HCT116 (cell line): ENCODE results near the gene FLNB. TPM values are rescaled to one million over a fixed set of nuclear protein-coding genes. Genes with fewer than 3 reads are reported as not detected.

Experiments
- ATAC-seq: fragments of 200-7000 bp; cut with Tn5 transposase; 2 replicates; pipeline ENCODE4 v1.9.1; 2020; ENCODE audit warnings: mild to moderate bottlenecking, moderate library complexity
- BruUV-seq: library from RNA; stranded (reverse); fragments of 400-500 nt; replicated peaks from 2 replicates; lab custom pipeline; 2021; lab: Mats Ljungman, UMichigan
- CTCF ChIA-PET: fragments of 300-600 bp; sonication (Branson Sonifier 250); formaldehyde crosslinking; loops from one replicate; lab custom pipeline; 2021; ENCODE audit warnings: antibody characterized with exemption; lab: Charles Lee
- POLR2A ChIA-PET: fragments of 300-600, 350-600 bp; sonication (Branson Sonifier 250); formaldehyde crosslinking; loops from one replicate; lab custom pipeline; 2021; ENCODE audit warnings: antibody characterized with exemption; lab: Charles Lee
- RAD21 ChIA-PET, 2 experiments: fragments of 300-600 bp; sonication (Branson Sonifier 250); formaldehyde crosslinking; loops; one replicate each; lab custom pipeline; 2023; ENCODE audit warnings: low total read pairs in 2 of 2; ENCODE audit not compliant: uncharacterized antibody in 2 of 2, unreplicated experiment in 2 of 2, low non-redundant PET in 1 of 2; lab: Charles Lee
- DNase-seq: peaks from one replicate; pipeline ENCODE4 v3.0.0-alpha.2; 2010; ENCODE audit warnings: low read depth, low spot score
- H2AFZ ChIP-seq: fragments of 200-600 bp; shearing (Covaris generic), sonication (generic); 2 replicates; pipeline ENCODE4 v1.6.1; 2017; ENCODE audit warnings: low read depth, mixed run types, mixed read lengths, antibody characterized with exemption, low read length; ENCODE audit not compliant: poor library complexity, severe bottlenecking
- H3K27ac ChIP-seq: 2 replicates; pipeline ENCODE4 v1.5.1; 2012; ENCODE audit warnings: low read depth, low read length
- H3K27me3 ChIP-seq: fragments of 200-600 bp; sonication (generic); 2 replicates; pipeline ENCODE4 v1.6.1; 2016; ENCODE audit warnings: mixed run types, low read length, mixed read lengths; ENCODE audit not compliant: insufficient read depth
- H3K36me3 ChIP-seq, 2 experiments: fragments of 200-500 bp in 1 of 2; fragments of 200-600 bp in 1 of 2; sonication (Bioruptor generic) in 1 of 2; sonication (generic) in 1 of 2; 2 replicates each; pipeline versions ENCODE4 v1.5.1 to v1.6.1; 2014 to 2016; ENCODE audit warnings: low read length in 2 of 2, inconsistent platforms in 1 of 2, mixed read lengths in 1 of 2, mixed run types in 1 of 2; ENCODE audit not compliant: insufficient read depth in 2 of 2, control insufficient read depth in 1 of 2
- H3K4me1 ChIP-seq, 2 experiments: fragments of 200-600 bp in 1 of 2; sonication (generic) in 1 of 2; 2 replicates each; pipeline versions ENCODE4 v1.5.1 to v1.6.1; 2012 to 2017; ENCODE audit warnings: low read length in 2 of 2, inconsistent platforms in 1 of 2, mild to moderate bottlenecking in 1 of 2, mixed read lengths in 1 of 2, mixed run types in 1 of 2, moderate library complexity in 1 of 2; ENCODE audit not compliant: insufficient read depth in 2 of 2, control insufficient read depth in 1 of 2
- H3K4me2 ChIP-seq: fragments of 200-600 bp; sonication (generic); 2 replicates; pipeline ENCODE4 v1.6.1; 2017; ENCODE audit warnings: mixed run types, low read length, mixed read lengths
- H3K4me3 ChIP-seq, 2 experiments: fragments of 200-600 bp in 1 of 2; sonication (generic) in 1 of 2; replicated peaks in 1 of 2; 2 replicates each; pipeline ENCODE4 v1.5.1; 2011 to 2016; ENCODE audit warnings: low read length in 2 of 2, control low read depth in 1 of 2, low read depth in 1 of 2, mild to moderate bottlenecking in 1 of 2, mixed read lengths in 1 of 2, mixed run types in 1 of 2
- H3K79me2 ChIP-seq: fragments of 200-600 bp; sonication (generic); 2 replicates; pipeline ENCODE4 v1.6.1; 2017; ENCODE audit warnings: mild to moderate bottlenecking, mixed run types, low read length, moderate library complexity, mixed read lengths; ENCODE audit not compliant: insufficient read depth
- H3K9ac ChIP-seq: fragments of 200-600 bp; sonication (generic); 2 replicates; pipeline ENCODE4 v1.6.1; 2016; ENCODE audit warnings: low read length, mixed read lengths
- H3K9me2 ChIP-seq: fragments of 200-600 bp; sonication (generic), shearing (Covaris generic); 2 replicates; pipeline ENCODE4 v1.6.1; 2017; ENCODE audit warnings: mixed run types, mild to moderate bottlenecking, moderate library complexity; ENCODE audit not compliant: insufficient read depth
- H3K9me3 ChIP-seq, 2 experiments: fragments of 200-500 bp in 1 of 2; fragments of 200-600 bp in 1 of 2; sonication (Bioruptor generic) in 1 of 2; sonication (generic) in 1 of 2; 2 replicates each; pipeline ENCODE4 v1.6.1; 2014 to 2017; ENCODE audit warnings: low read length in 2 of 2, mixed read lengths in 2 of 2, inconsistent platforms in 1 of 2, low read depth in 1 of 2, mild to moderate bottlenecking in 1 of 2, mixed run types in 1 of 2, moderate library complexity in 1 of 2; ENCODE audit not compliant: control insufficient read depth in 1 of 2, insufficient read depth in 1 of 2
- H4K20me1 ChIP-seq: fragments of 200-600 bp; sonication (generic), shearing (Covaris generic); 2 replicates; pipeline ENCODE4 v1.6.1; 2017; ENCODE audit warnings: mixed run types, mild to moderate bottlenecking, moderate library complexity; ENCODE audit not compliant: insufficient read depth
- CBX3 ChIP-seq: IDR thresholded peaks from 2 replicates; pipeline ENCODE4 v1.6.1; 2012; ENCODE audit warnings: low read depth
- EGR1 ChIP-seq: IDR thresholded peaks from 2 replicates; pipeline ENCODE4 v1.6.1; 2012; ENCODE audit warnings: low read depth
- ELF1 ChIP-seq: IDR thresholded peaks from 2 replicates; pipeline ENCODE4 v1.6.1; 2012; ENCODE audit warnings: low read depth, borderline replicate concordance
- EZH2 ChIP-seq: fragments of 200-600 bp; sonication (generic); IDR thresholded peaks from 2 replicates; pipeline ENCODE4 v1.6.1; 2017; ENCODE audit warnings: antibody characterized with exemption, mixed run types
- EZH2phosphoT487 ChIP-seq: fragments of 200-600 bp; IDR thresholded peaks from 2 replicates; pipeline ENCODE4 v1.6.1; 2018; ENCODE audit warnings: antibody characterized with exemption, borderline replicate concordance
- FOSL1 ChIP-seq: IDR thresholded peaks from 2 replicates; pipeline ENCODE4 v1.6.1; 2012; ENCODE audit warnings: low read depth
- JUND ChIP-seq: IDR thresholded peaks from 2 replicates; pipeline ENCODE4 v1.6.1; 2012
- POLR2A ChIP-seq: IDR thresholded peaks from 2 replicates; pipeline ENCODE4 v1.7.0; 2011; ENCODE audit warnings: borderline replicate concordance; ENCODE audit not compliant: insufficient read depth, insufficient read length; ENCODE audit errors: extremely low read depth
- POLR2AphosphoS5 ChIP-seq: IDR thresholded peaks from 2 replicates; pipeline ENCODE4 v1.6.1; 2011; ENCODE audit warnings: mild to moderate bottlenecking, low read depth, low read length, moderate library complexity
- SIN3A ChIP-seq: IDR thresholded peaks from 2 replicates; pipeline ENCODE4 v1.6.1; 2012; ENCODE audit warnings: low read depth
- SRF ChIP-seq: IDR thresholded peaks from 2 replicates; pipeline ENCODE4 v1.6.1; 2012; ENCODE audit warnings: low read depth
- TCF7L2 ChIP-seq: IDR thresholded peaks from 2 replicates; pipeline ENCODE4 v1.7.0; 2011; ENCODE audit warnings: borderline replicate concordance, inconsistent platforms; ENCODE audit not compliant: insufficient read depth, insufficient read length; ENCODE audit errors: extremely low read depth
- YY1 ChIP-seq: IDR thresholded peaks from 2 replicates; pipeline ENCODE4 v1.6.1; 2011; ENCODE audit warnings: low read length, low read depth, moderate library complexity, mild to moderate bottlenecking; ENCODE audit not compliant: insufficient replicate concordance; ENCODE audit errors: extremely low read depth
- intact Hi-C: fragments of 100-400 bp; cut with micrococcal nuclease; formaldehyde crosslinking; loops from 2 replicates; pipeline ENCODE4 v1.10.0; 2022
- total RNA-seq: library from RNA; stranded (reverse); gene quantifications from one replicate; pipeline ENCODE4 v1.2.1, GENCODE V29; 2021; ENCODE audit not compliant: unreplicated experiment
- TF ChIP-seq, protein P1 (sequence below): IDR thresholded peaks from 2 replicates; pipeline ENCODE4 v1.6.1; 2012
- TF ChIP-seq, protein P2 (sequence below): IDR thresholded peaks from 2 replicates; pipeline ENCODE4 v1.6.1; 2012; ENCODE audit warnings: low read depth
- TF ChIP-seq, protein P3 (sequence below), 3 experiments: fragments of 200-600 bp in 1 of 3; sonication (generic) in 1 of 3; IDR thresholded peaks in 2 of 3; conservative IDR thresholded peaks in 1 of 3; 2 replicates each; pipeline ENCODE4 v1.5.1; 2012 to 2017; ENCODE audit warnings: low read depth in 2 of 3, low read length in 2 of 3, antibody characterized with exemption in 1 of 3, borderline replicate concordance in 1 of 3, control low read depth in 1 of 3, mild to moderate bottlenecking in 1 of 3, mixed read lengths in 1 of 3, mixed run types in 1 of 3, moderate library complexity in 1 of 3; ENCODE audit not compliant: insufficient read depth in 1 of 3
- TF ChIP-seq, protein P4 (sequence below): IDR thresholded peaks from 2 replicates; pipeline ENCODE4 v1.6.1; 2012
- TF ChIP-seq, protein P5 (sequence below): IDR thresholded peaks from 2 replicates; pipeline ENCODE4 v1.6.1; 2011; ENCODE audit warnings: mild to moderate bottlenecking, low read length, moderate library complexity; ENCODE audit not compliant: insufficient replicate concordance; ENCODE audit errors: extremely low read depth

FLNB gene
- total RNA-seq, 1 experiment from 2014 or later, result 116 TPM

DNA sequence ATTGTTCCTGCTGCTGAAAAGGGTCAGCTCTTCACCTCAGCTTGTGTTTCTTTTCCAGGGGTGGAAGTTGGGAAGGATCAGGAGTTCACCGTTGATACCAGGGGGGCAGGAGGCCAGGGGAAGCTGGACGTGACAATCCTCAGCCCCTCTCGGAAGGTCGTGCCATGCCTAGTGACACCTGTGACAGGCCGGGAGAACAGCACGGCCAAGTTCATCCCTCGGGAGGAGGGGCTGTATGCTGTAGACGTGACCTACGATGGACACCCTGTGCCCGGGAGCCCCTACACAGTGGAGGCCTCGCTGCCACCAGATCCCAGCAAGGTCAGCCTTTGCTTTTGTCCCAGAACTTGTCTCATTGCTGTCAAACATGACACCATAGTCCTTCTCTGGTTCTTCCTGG is 113.0 kb downstream of the FLNB start:
- TF ChIP-seq JUND (no peak), EGR1 (no peak), EZH2phosphoT487 (no peak), FOSL1 (no peak), CBX3 (no peak), POLR2A (no peak), EZH2 (no peak), YY1 (no peak), SIN3A (no peak), ELF1 (no peak), POLR2AphosphoS5 (no peak), SRF (no peak), TCF7L2 (no peak)
- TF ChIP-seq, protein P1, sequence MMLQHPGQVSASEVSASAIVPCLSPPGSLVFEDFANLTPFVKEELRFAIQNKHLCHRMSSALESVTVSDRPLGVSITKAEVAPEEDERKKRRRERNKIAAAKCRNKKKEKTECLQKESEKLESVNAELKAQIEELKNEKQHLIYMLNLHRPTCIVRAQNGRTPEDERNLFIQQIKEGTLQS, result no peak
- TF ChIP-seq, protein P2, sequence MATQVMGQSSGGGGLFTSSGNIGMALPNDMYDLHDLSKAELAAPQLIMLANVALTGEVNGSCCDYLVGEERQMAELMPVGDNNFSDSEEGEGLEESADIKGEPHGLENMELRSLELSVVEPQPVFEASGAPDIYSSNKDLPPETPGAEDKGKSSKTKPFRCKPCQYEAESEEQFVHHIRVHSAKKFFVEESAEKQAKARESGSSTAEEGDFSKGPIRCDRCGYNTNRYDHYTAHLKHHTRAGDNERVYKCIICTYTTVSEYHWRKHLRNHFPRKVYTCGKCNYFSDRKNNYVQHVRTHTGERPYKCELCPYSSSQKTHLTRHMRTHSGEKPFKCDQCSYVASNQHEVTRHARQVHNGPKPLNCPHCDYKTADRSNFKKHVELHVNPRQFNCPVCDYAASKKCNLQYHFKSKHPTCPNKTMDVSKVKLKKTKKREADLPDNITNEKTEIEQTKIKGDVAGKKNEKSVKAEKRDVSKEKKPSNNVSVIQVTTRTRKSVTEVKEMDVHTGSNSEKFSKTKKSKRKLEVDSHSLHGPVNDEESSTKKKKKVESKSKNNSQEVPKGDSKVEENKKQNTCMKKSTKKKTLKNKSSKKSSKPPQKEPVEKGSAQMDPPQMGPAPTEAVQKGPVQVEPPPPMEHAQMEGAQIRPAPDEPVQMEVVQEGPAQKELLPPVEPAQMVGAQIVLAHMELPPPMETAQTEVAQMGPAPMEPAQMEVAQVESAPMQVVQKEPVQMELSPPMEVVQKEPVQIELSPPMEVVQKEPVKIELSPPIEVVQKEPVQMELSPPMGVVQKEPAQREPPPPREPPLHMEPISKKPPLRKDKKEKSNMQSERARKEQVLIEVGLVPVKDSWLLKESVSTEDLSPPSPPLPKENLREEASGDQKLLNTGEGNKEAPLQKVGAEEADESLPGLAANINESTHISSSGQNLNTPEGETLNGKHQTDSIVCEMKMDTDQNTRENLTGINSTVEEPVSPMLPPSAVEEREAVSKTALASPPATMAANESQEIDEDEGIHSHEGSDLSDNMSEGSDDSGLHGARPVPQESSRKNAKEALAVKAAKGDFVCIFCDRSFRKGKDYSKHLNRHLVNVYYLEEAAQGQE, result no peak
- TF ChIP-seq, protein P3, sequence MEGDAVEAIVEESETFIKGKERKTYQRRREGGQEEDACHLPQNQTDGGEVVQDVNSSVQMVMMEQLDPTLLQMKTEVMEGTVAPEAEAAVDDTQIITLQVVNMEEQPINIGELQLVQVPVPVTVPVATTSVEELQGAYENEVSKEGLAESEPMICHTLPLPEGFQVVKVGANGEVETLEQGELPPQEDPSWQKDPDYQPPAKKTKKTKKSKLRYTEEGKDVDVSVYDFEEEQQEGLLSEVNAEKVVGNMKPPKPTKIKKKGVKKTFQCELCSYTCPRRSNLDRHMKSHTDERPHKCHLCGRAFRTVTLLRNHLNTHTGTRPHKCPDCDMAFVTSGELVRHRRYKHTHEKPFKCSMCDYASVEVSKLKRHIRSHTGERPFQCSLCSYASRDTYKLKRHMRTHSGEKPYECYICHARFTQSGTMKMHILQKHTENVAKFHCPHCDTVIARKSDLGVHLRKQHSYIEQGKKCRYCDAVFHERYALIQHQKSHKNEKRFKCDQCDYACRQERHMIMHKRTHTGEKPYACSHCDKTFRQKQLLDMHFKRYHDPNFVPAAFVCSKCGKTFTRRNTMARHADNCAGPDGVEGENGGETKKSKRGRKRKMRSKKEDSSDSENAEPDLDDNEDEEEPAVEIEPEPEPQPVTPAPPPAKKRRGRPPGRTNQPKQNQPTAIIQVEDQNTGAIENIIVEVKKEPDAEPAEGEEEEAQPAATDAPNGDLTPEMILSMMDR (IDR thresholded peaks at IDR 0.05 in 2 of 3, conservative IDR thresholded peaks at IDR 0.05 in 1 of 3; ENCODE audit: borderline replicate concordance in 1 of 3, insufficient read depth in 1 of 3, low read depth in 2 of 3, low read length in 2 of 3), result no peak
- TF ChIP-seq, protein P4, sequence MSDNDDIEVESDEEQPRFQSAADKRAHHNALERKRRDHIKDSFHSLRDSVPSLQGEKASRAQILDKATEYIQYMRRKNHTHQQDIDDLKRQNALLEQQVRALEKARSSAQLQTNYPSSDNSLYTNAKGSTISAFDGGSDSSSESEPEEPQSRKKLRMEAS, result no peak
- TF ChIP-seq, protein P5, sequence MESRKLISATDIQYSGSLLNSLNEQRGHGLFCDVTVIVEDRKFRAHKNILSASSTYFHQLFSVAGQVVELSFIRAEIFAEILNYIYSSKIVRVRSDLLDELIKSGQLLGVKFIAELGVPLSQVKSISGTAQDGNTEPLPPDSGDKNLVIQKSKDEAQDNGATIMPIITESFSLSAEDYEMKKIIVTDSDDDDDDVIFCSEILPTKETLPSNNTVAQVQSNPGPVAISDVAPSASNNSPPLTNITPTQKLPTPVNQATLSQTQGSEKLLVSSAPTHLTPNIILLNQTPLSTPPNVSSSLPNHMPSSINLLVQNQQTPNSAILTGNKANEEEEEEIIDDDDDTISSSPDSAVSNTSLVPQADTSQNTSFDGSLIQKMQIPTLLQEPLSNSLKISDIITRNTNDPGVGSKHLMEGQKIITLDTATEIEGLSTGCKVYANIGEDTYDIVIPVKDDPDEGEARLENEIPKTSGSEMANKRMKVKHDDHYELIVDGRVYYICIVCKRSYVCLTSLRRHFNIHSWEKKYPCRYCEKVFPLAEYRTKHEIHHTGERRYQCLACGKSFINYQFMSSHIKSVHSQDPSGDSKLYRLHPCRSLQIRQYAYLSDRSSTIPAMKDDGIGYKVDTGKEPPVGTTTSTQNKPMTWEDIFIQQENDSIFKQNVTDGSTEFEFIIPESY, result no peak
- Histone ChIP-seq H3K9ac (no peak overlapping the region), H3K4me3 (no peak overlapping the region), H3K27me3 (no peaks in the 10 kb centered on the region), H4K20me1 (no peaks in the 10 kb centered on the region), H3K9me2 (no peaks in the 10 kb centered on the region), H3K9me3 (no peaks in the 10 kb centered on the region), H3K36me3 (peaks cover 27 to 40% of the 10 kb centered on the region in 2 experiments; a peak in 3 of 4 replicates), H3K27ac (no peak overlapping the region), H3K79me2 (no peaks in the 10 kb centered on the region), H3K4me2 (no peak overlapping the region), H3K4me1 (no peaks in the 10 kb centered on the region), H2AFZ (no peak overlapping the region)
- ChIA-PET POLR2A (no interaction called here), CTCF (no interaction called here), RAD21 (no interaction called here)
- BruUV-seq, result no TSS peak
- no peak for ATAC-seq
- intact Hi-C loops, result no loop called here
- no peak for DNase-seq
